H1 (cell line): ENCODE results near the gene FGF3. TPM values are rescaled to one million over a fixed set of nuclear protein-coding genes. Genes with fewer than 3 reads are reported as not detected.

Experiments used
- CTCF ChIA-PET: fragments of 300-600 bp; sonication (Branson Sonifier 250); formaldehyde crosslinking; loops from one replicate; lab custom pipeline; 2021; ENCODE audit not compliant: partially characterized antibody; lab: Charles Lee
- POLR2A ChIA-PET: fragments of 300-600 bp; sonication (Branson Sonifier 250); formaldehyde crosslinking; loops from one replicate; lab custom pipeline; 2021; ENCODE audit warnings: inconsistent platforms; ENCODE audit not compliant: partially characterized antibody; lab: Charles Lee
- DNase-seq, 2 experiments: peaks; one replicate each; pipeline versions ENCODE4 v3.0.0 to v3.0.0-alpha.2; 2010 to 2022; ENCODE audit warnings: low spot score in 2 of 2, low read depth in 1 of 2, mixed read lengths in 1 of 2
- FAIRE-seq: peaks from 2 replicates; lab custom pipeline; 2011; peaks lifted over from hg19 to GRCh38; lab: Jason Lieb, UNC
- H2AFZ ChIP-seq: 2 replicates; pipeline ENCODE4 v1.8.1; 2012; ENCODE audit warnings: low read length, inconsistent platforms
- H2AK5ac ChIP-seq: 2 replicates; pipeline ENCODE4 v1.6.1; 2013; ENCODE audit warnings: low read depth, low read length
- H2BK120ac ChIP-seq: replicated peaks from 2 replicates; pipeline ENCODE3; 2013; ENCODE audit warnings: low read depth, low read length, inconsistent platforms
- H2BK12ac ChIP-seq: 2 replicates; pipeline ENCODE4 v1.6.1; 2013; ENCODE audit warnings: low read depth, low read length
- H2BK15ac ChIP-seq: 2 replicates; pipeline ENCODE4 v1.6.1; 2013; ENCODE audit warnings: low read length
- H2BK20ac ChIP-seq: 2 replicates; pipeline ENCODE4 v1.6.1; 2013; ENCODE audit warnings: low read length
- H2BK5ac ChIP-seq: 2 replicates; pipeline ENCODE4 v1.6.1; 2013; ENCODE audit warnings: low read depth, low read length
- H3K14ac ChIP-seq: 2 replicates; pipeline ENCODE4 v1.6.1; 2013; ENCODE audit warnings: inconsistent platforms; ENCODE audit not compliant: insufficient read length
- H3K18ac ChIP-seq: 2 replicates; pipeline ENCODE4 v1.6.1; 2013; ENCODE audit warnings: low read length; ENCODE audit errors: extremely low read depth
- H3K23ac ChIP-seq: 2 replicates; pipeline ENCODE4 v1.6.1; 2013; ENCODE audit warnings: inconsistent platforms; ENCODE audit not compliant: insufficient read length
- H3K23me2 ChIP-seq: 2 replicates; pipeline ENCODE4 v1.6.1; 2013; ENCODE audit warnings: low read depth, low read length
- H3K27ac ChIP-seq: 2 replicates; pipeline ENCODE4 v1.6.1; 2011; ENCODE audit warnings: low read depth, low read length, inconsistent platforms
- H3K27me3 ChIP-seq, 4 experiments: replicated peaks in 1 of 4; 1 replicate in 1 of 4; 2 replicates in 3 of 4; pipeline versions ENCODE4 v1.6.1 to v1.8.1; 2011 to 2013; ENCODE audit warnings: low read length in 3 of 4, mild to moderate bottlenecking in 3 of 4, inconsistent platforms in 2 of 4, mixed read lengths in 2 of 4, moderate library complexity in 1 of 4; ENCODE audit not compliant: control insufficient read depth in 3 of 4, insufficient read depth in 3 of 4; ENCODE audit errors: extremely low read depth in 1 of 4
- H3K36me3 ChIP-seq, 4 experiments: 2 replicates each; pipeline versions ENCODE4 v1.6.1 to v1.8.1; 2011 to 2013; ENCODE audit warnings: mild to moderate bottlenecking in 4 of 4, low read length in 3 of 4, moderate library complexity in 2 of 4, control low read depth in 1 of 4, inconsistent platforms in 1 of 4; ENCODE audit not compliant: insufficient read depth in 4 of 4, control insufficient read depth in 2 of 4
- H3K4ac ChIP-seq: replicated peaks from 2 replicates; pipeline ENCODE3; 2013; ENCODE audit warnings: low read length, low read depth, mixed read lengths, inconsistent platforms; ENCODE audit not compliant: insufficient read length
- H3K4me1 ChIP-seq, 4 experiments: replicated peaks in 1 of 4; 1 replicate in 1 of 4; 2 replicates in 3 of 4; pipeline versions ENCODE4 v1.6.1 to v1.8.1; 2011 to 2013; ENCODE audit warnings: low read length in 3 of 4, inconsistent platforms in 2 of 4, mixed read lengths in 1 of 4; ENCODE audit not compliant: insufficient read depth in 4 of 4, control insufficient read depth in 3 of 4
- H3K4me2 ChIP-seq, 2 experiments: 2 replicates each; pipeline versions ENCODE4 v1.6.1 to v1.8.1; 2011 to 2013; ENCODE audit warnings: low read depth in 2 of 2, low read length in 2 of 2, control low read depth in 1 of 2, inconsistent platforms in 1 of 2, mild to moderate bottlenecking in 1 of 2; ENCODE audit not compliant: insufficient read depth in 1 of 2
- H3K4me3 ChIP-seq, 4 experiments: fragments of 200-600, 300-600 bp in 1 of 4; sonication (generic), shearing (Covaris generic), sonication (Bioruptor Twin) in 1 of 4; 2 replicates each; pipeline versions ENCODE4 v1.5.1 to v1.8.1; 2011 to 2016; ENCODE audit warnings: low read length in 4 of 4, low read depth in 3 of 4, control low read depth in 2 of 4, inconsistent platforms in 2 of 4, mild to moderate bottlenecking in 2 of 4, mixed read lengths in 1 of 4, moderate library complexity in 1 of 4; ENCODE audit not compliant: insufficient read depth in 2 of 4; ENCODE audit errors: extremely low read depth in 1 of 4
- H3K56ac ChIP-seq: replicated peaks from 2 replicates; pipeline ENCODE3; 2013; ENCODE audit warnings: low read depth, mild to moderate bottlenecking, mixed read lengths, low read length, inconsistent platforms; ENCODE audit not compliant: insufficient read length
- H3K79me1 ChIP-seq: 2 replicates; pipeline ENCODE4 v1.6.1; 2013; ENCODE audit warnings: low read depth, low read length, control low read depth
- H3K79me2 ChIP-seq, 2 experiments: 2 replicates each; pipeline versions ENCODE4 v1.6.1 to v1.8.1; 2012 to 2013; ENCODE audit warnings: low read length in 2 of 2, mild to moderate bottlenecking in 2 of 2, inconsistent platforms in 1 of 2; ENCODE audit not compliant: insufficient read depth in 2 of 2, control insufficient read depth in 1 of 2
- H3K9ac ChIP-seq, 4 experiments: replicated peaks in 1 of 4; 1 replicate in 1 of 4; 2 replicates in 3 of 4; pipeline versions ENCODE4 v1.6.1 to v1.8.1; 2011 to 2013; ENCODE audit warnings: low read depth in 3 of 4, low read length in 3 of 4, control low read depth in 2 of 4, mild to moderate bottlenecking in 2 of 4, moderate library complexity in 2 of 4, inconsistent platforms in 1 of 4; ENCODE audit errors: extremely low read depth in 1 of 4
- H3K9me3 ChIP-seq, 2 experiments: 2 replicates each; pipeline versions ENCODE4 v1.6.1 to v1.8.1; 2012 to 2013; ENCODE audit warnings: mild to moderate bottlenecking in 2 of 2, moderate library complexity in 2 of 2, control low read depth in 1 of 2, inconsistent platforms in 1 of 2, low read depth in 1 of 2, low read length in 1 of 2, mixed read lengths in 1 of 2; ENCODE audit not compliant: insufficient read depth in 2 of 2
- H4K20me1 ChIP-seq, 2 experiments: replicated peaks in 1 of 2; 2 replicates each; pipeline versions ENCODE3 to v1.8.1; 2011 to 2013; ENCODE audit warnings: inconsistent platforms in 2 of 2, low read length in 2 of 2, mild to moderate bottlenecking in 1 of 2; ENCODE audit not compliant: insufficient read depth in 2 of 2, control insufficient read depth in 1 of 2
- H4K5ac ChIP-seq: 2 replicates; pipeline ENCODE4 v1.6.1; 2013; ENCODE audit warnings: low read length, low read depth, mixed read lengths, inconsistent platforms; ENCODE audit not compliant: insufficient read length
- H4K8ac ChIP-seq: 2 replicates; pipeline ENCODE4 v1.8.0; 2013; ENCODE audit warnings: mild to moderate bottlenecking, moderate library complexity, low read length, inconsistent platforms; ENCODE audit not compliant: insufficient read depth; ENCODE audit errors: extremely low read depth
- H4K91ac ChIP-seq: replicated peaks from 2 replicates; pipeline ENCODE3; 2013; ENCODE audit warnings: low read length, mixed read lengths, inconsistent platforms; ENCODE audit not compliant: insufficient read length
- MAX ChIP-seq: IDR thresholded peaks from 2 replicates; pipeline ENCODE4 v1.6.1; 2012; ENCODE audit warnings: inconsistent platforms
- SIRT6 ChIP-seq: IDR thresholded peaks from one replicate; pipeline ENCODE4 v1.7.1; 2012; ENCODE audit warnings: low read length, inconsistent platforms
- YY1 ChIP-seq: IDR thresholded peaks from 2 replicates; pipeline ENCODE4 v1.6.1; 2011; ENCODE audit warnings: low read depth, mild to moderate bottlenecking, low read length
- WGBS, 2 experiments: shearing (Covaris generic) in 1 of 2; methylation state at CpG; one replicate each; pipeline versions ENCODE4 v1.1.6 to v1.1.7; 2013 to 2015; ENCODE audit warnings: low lambda C conversion rate in 2 of 2, mixed read lengths in 2 of 2, inconsistent platforms in 1 of 2, low coverage in 1 of 2, missing lambda C conversion rate in 1 of 2; ENCODE audit not compliant: insufficient replicate concordance in 2 of 2, insufficient coverage in 1 of 2, insufficient read length in 1 of 2; ENCODE audit errors: extremely low coverage in 1 of 2, missing lambda C conversion rate in 1 of 2; 5-methylcytosine and 5-hydroxymethylcytosine counted together
- polyA plus RNA-seq, 7 experiments: library from polyadenylated mRNA; depleted of rRNA in 3 of 7; stranded (reverse) in 5 of 7; unstranded in 2 of 7; fragments of >200 nt in 5 of 7; fragments of 200-250 nt in 2 of 7; gene quantifications; 1 replicate in 5 of 7; 2 replicates in 1 of 7; 4 replicates in 1 of 7; pipeline versions ENCODE4 v1.2.1 to v1.2.3, GENCODE V29; 2011 to 2013; ENCODE audit warnings: missing spikeins in 2 of 7, mixed read lengths in 2 of 7
- total RNA-seq: library from RNA; stranded (reverse); fragmentation: NEBNext Ultra II Directional; extraction: Animal tissue kit (Norgen Biotek cat#: 25700); gene quantifications from 2 replicates; pipeline ENCODE4 v1.2.1, GENCODE V29; 2021
- TF ChIP-seq, protein P1 (sequence below): IDR thresholded peaks from 2 replicates; pipeline ENCODE4 v1.6.1; 2012; ENCODE audit warnings: inconsistent platforms

FGF3 gene
- total and polyA plus RNA-seq, 2 of the 8 experiments (the other 6 are each of a cell fraction or from before 2014, with no cell fraction given), result not detected

GRCh38 chr11:69816671-69817070, 2.5 kb downstream of the FGF3 start:
- no peak overlapping the region for H2BK120ac ChIP-seq
- H3K23me2 ChIP-seq, result peaks cover 26% of the 10 kb centered on the region; the same call in 1 of the 2 replicates
- H3K4me3 ChIP-seq, result peak overlapping the region in 2 of 4 experiments; percentile 4 to 54; a peak in 2 of 8 replicates
- no peak overlapping the region for H3K56ac ChIP-seq
- no peak overlapping the region for H2BK12ac ChIP-seq
- WGBS, 2 experiments, result 44% methylated on average over 12 of the region's 12 CpGs; no CpG with 5 or more reads in 1 of the 2 experiments
- H2AFZ ChIP-seq, result no peak overlapping the region
- peak overlapping the region; percentile 95; the same call in 1 of the 2 replicates for H2BK20ac ChIP-seq
- FAIRE-seq (no peak), DNase-seq (peak in 1 of 2 experiments; percentile 56)
- no peak overlapping the region for H3K27ac ChIP-seq
- H4K20me1 ChIP-seq, result peaks cover 0 to 4% of the 10 kb centered on the region in 2 experiments
- peaks cover 0 to 4% (median 0%) of the 10 kb centered on the region in 4 experiments; a peak in 1 of 8 replicates for H3K36me3 ChIP-seq
- no peak overlapping the region for H4K5ac ChIP-seq
- H2BK15ac ChIP-seq, result no peak overlapping the region
- no peak overlapping the region for H3K4ac ChIP-seq
- ChIA-PET POLR2A (no interaction called here), CTCF (interaction anchor here (1.2 to 2.2 kb wide), 6 partner anchors 12 to 95 kb away, joined by 3 to 7 read pairs (median 5); no protein-coding TSS in a partner anchor)
- no peak overlapping the region for H4K8ac ChIP-seq
- H2AK5ac ChIP-seq, result no peak overlapping the region
- H3K4me1 ChIP-seq, result peaks cover 0 to 16% (median 9%) of the 10 kb centered on the region in 4 experiments; a peak in 6 of 7 replicates
- H4K91ac ChIP-seq, result no peak overlapping the region
- no peak overlapping the region for H3K9ac ChIP-seq
- H2BK5ac ChIP-seq, result no peak overlapping the region
- TF ChIP-seq, protein P1, sequence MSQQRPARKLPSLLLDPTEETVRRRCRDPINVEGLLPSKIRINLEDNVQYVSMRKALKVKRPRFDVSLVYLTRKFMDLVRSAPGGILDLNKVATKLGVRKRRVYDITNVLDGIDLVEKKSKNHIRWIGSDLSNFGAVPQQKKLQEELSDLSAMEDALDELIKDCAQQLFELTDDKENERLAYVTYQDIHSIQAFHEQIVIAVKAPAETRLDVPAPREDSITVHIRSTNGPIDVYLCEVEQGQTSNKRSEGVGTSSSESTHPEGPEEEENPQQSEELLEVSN, result peak; percentile 97
- TF ChIP-seq MAX (peak; percentile 91), SIRT6 (no peak), YY1 (0 out of 2 replicates have a peak, but pooled peaks have one; percentile 41)
- peak overlapping the region in 1 of 2 experiments; percentile 68; a peak in 1 of 4 replicates for H3K4me2 ChIP-seq
- no peaks in the 10 kb centered on the region for H3K9me3 ChIP-seq
- H3K23ac ChIP-seq, result no peak overlapping the region
- no peak overlapping the region for H3K18ac ChIP-seq
- H3K79me1 ChIP-seq, result no peaks in the 10 kb centered on the region; the same call in 1 of the 2 replicates
- no peak overlapping the region for H3K14ac ChIP-seq
- H3K27me3 ChIP-seq, result peaks cover 57 to 77% (median 74%) of the 10 kb centered on the region in 4 experiments
- H3K79me2 ChIP-seq, result no peaks in the 10 kb centered on the region
